HCT116 (cell line): ENCODE data around the gene DCST2. TPM values are rescaled to one million over a fixed set of nuclear protein-coding genes. Genes with fewer than 3 reads are reported as not detected.

Source experiments
- ATAC-seq: fragments of 200-7000 bp; cut with Tn5 transposase; 2 replicates; pipeline ENCODE4 v1.9.1; 2020; ENCODE audit warnings: mild to moderate bottlenecking, moderate library complexity
- BruUV-seq: library from RNA; stranded (reverse); fragments of 400-500 nt; replicated peaks from 2 replicates; lab custom pipeline; 2021; lab: Mats Ljungman, UMichigan
- CTCF ChIA-PET: fragments of 300-600 bp; sonication (Branson Sonifier 250); formaldehyde crosslinking; loops from one replicate; lab custom pipeline; 2021; ENCODE audit warnings: antibody characterized with exemption; lab: Charles Lee
- POLR2A ChIA-PET: fragments of 300-600, 350-600 bp; sonication (Branson Sonifier 250); formaldehyde crosslinking; loops from one replicate; lab custom pipeline; 2021; ENCODE audit warnings: antibody characterized with exemption; lab: Charles Lee
- RAD21 ChIA-PET, 2 experiments: fragments of 300-600 bp; sonication (Branson Sonifier 250); formaldehyde crosslinking; loops; one replicate each; lab custom pipeline; 2023; ENCODE audit warnings: low total read pairs in 2 of 2; ENCODE audit not compliant: uncharacterized antibody in 2 of 2, unreplicated experiment in 2 of 2, low non-redundant PET in 1 of 2; lab: Charles Lee
- DNase-seq: peaks from one replicate; pipeline ENCODE4 v3.0.0-alpha.2; 2010; ENCODE audit warnings: low read depth, low spot score
- H2AFZ ChIP-seq: fragments of 200-600 bp; shearing (Covaris generic), sonication (generic); 2 replicates; pipeline ENCODE4 v1.6.1; 2017; ENCODE audit warnings: low read depth, mixed run types, mixed read lengths, antibody characterized with exemption, low read length; ENCODE audit not compliant: poor library complexity, severe bottlenecking
- H3K27ac ChIP-seq: 2 replicates; pipeline ENCODE4 v1.5.1; 2012; ENCODE audit warnings: low read depth, low read length
- H3K27me3 ChIP-seq: fragments of 200-600 bp; sonication (generic); 2 replicates; pipeline ENCODE4 v1.6.1; 2016; ENCODE audit warnings: mixed run types, low read length, mixed read lengths; ENCODE audit not compliant: insufficient read depth
- H3K36me3 ChIP-seq, 2 experiments: fragments of 200-500 bp in 1 of 2; fragments of 200-600 bp in 1 of 2; sonication (Bioruptor generic) in 1 of 2; sonication (generic) in 1 of 2; 2 replicates each; pipeline versions ENCODE4 v1.5.1 to v1.6.1; 2014 to 2016; ENCODE audit warnings: low read length in 2 of 2, inconsistent platforms in 1 of 2, mixed read lengths in 1 of 2, mixed run types in 1 of 2; ENCODE audit not compliant: insufficient read depth in 2 of 2, control insufficient read depth in 1 of 2
- H3K4me1 ChIP-seq, 2 experiments: fragments of 200-600 bp in 1 of 2; sonication (generic) in 1 of 2; 2 replicates each; pipeline versions ENCODE4 v1.5.1 to v1.6.1; 2012 to 2017; ENCODE audit warnings: low read length in 2 of 2, inconsistent platforms in 1 of 2, mild to moderate bottlenecking in 1 of 2, mixed read lengths in 1 of 2, mixed run types in 1 of 2, moderate library complexity in 1 of 2; ENCODE audit not compliant: insufficient read depth in 2 of 2, control insufficient read depth in 1 of 2
- H3K4me2 ChIP-seq: fragments of 200-600 bp; sonication (generic); 2 replicates; pipeline ENCODE4 v1.6.1; 2017; ENCODE audit warnings: mixed run types, low read length, mixed read lengths
- H3K4me3 ChIP-seq, 2 experiments: fragments of 200-600 bp in 1 of 2; sonication (generic) in 1 of 2; replicated peaks in 1 of 2; 2 replicates each; pipeline ENCODE4 v1.5.1; 2011 to 2016; ENCODE audit warnings: low read length in 2 of 2, control low read depth in 1 of 2, low read depth in 1 of 2, mild to moderate bottlenecking in 1 of 2, mixed read lengths in 1 of 2, mixed run types in 1 of 2
- H3K79me2 ChIP-seq: fragments of 200-600 bp; sonication (generic); 2 replicates; pipeline ENCODE4 v1.6.1; 2017; ENCODE audit warnings: mild to moderate bottlenecking, mixed run types, low read length, moderate library complexity, mixed read lengths; ENCODE audit not compliant: insufficient read depth
- H3K9ac ChIP-seq: fragments of 200-600 bp; sonication (generic); 2 replicates; pipeline ENCODE4 v1.6.1; 2016; ENCODE audit warnings: low read length, mixed read lengths
- H3K9me2 ChIP-seq: fragments of 200-600 bp; sonication (generic), shearing (Covaris generic); 2 replicates; pipeline ENCODE4 v1.6.1; 2017; ENCODE audit warnings: mixed run types, mild to moderate bottlenecking, moderate library complexity; ENCODE audit not compliant: insufficient read depth
- H3K9me3 ChIP-seq, 2 experiments: fragments of 200-500 bp in 1 of 2; fragments of 200-600 bp in 1 of 2; sonication (Bioruptor generic) in 1 of 2; sonication (generic) in 1 of 2; 2 replicates each; pipeline ENCODE4 v1.6.1; 2014 to 2017; ENCODE audit warnings: low read length in 2 of 2, mixed read lengths in 2 of 2, inconsistent platforms in 1 of 2, low read depth in 1 of 2, mild to moderate bottlenecking in 1 of 2, mixed run types in 1 of 2, moderate library complexity in 1 of 2; ENCODE audit not compliant: control insufficient read depth in 1 of 2, insufficient read depth in 1 of 2
- H4K20me1 ChIP-seq: fragments of 200-600 bp; sonication (generic), shearing (Covaris generic); 2 replicates; pipeline ENCODE4 v1.6.1; 2017; ENCODE audit warnings: mixed run types, mild to moderate bottlenecking, moderate library complexity; ENCODE audit not compliant: insufficient read depth
- CBX3 ChIP-seq: IDR thresholded peaks from 2 replicates; pipeline ENCODE4 v1.6.1; 2012; ENCODE audit warnings: low read depth
- CEBPB ChIP-seq: IDR thresholded peaks from 2 replicates; pipeline ENCODE4 v1.6.1; 2012; ENCODE audit warnings: low read depth
- CTCF ChIP-seq, 3 experiments: fragments of 200-600 bp in 1 of 3; sonication (generic) in 1 of 3; IDR thresholded peaks in 2 of 3; conservative IDR thresholded peaks in 1 of 3; 2 replicates each; pipeline ENCODE4 v1.5.1; 2012 to 2017; ENCODE audit warnings: low read depth in 2 of 3, low read length in 2 of 3, antibody characterized with exemption in 1 of 3, borderline replicate concordance in 1 of 3, control low read depth in 1 of 3, mild to moderate bottlenecking in 1 of 3, mixed read lengths in 1 of 3, mixed run types in 1 of 3, moderate library complexity in 1 of 3; ENCODE audit not compliant: insufficient read depth in 1 of 3
- EGR1 ChIP-seq: IDR thresholded peaks from 2 replicates; pipeline ENCODE4 v1.6.1; 2012; ENCODE audit warnings: low read depth
- EZH2 ChIP-seq: fragments of 200-600 bp; sonication (generic); IDR thresholded peaks from 2 replicates; pipeline ENCODE4 v1.6.1; 2017; ENCODE audit warnings: antibody characterized with exemption, mixed run types
- EZH2phosphoT487 ChIP-seq: fragments of 200-600 bp; IDR thresholded peaks from 2 replicates; pipeline ENCODE4 v1.6.1; 2018; ENCODE audit warnings: antibody characterized with exemption, borderline replicate concordance
- FOSL1 ChIP-seq: IDR thresholded peaks from 2 replicates; pipeline ENCODE4 v1.6.1; 2012; ENCODE audit warnings: low read depth
- RAD21 ChIP-seq: IDR thresholded peaks from 2 replicates; pipeline ENCODE4 v1.6.1; 2012; ENCODE audit warnings: low read depth, mild to moderate bottlenecking
- SIN3A ChIP-seq: IDR thresholded peaks from 2 replicates; pipeline ENCODE4 v1.6.1; 2012; ENCODE audit warnings: low read depth
- SP1 ChIP-seq: IDR thresholded peaks from 2 replicates; pipeline ENCODE4 v1.6.1; 2012; ENCODE audit warnings: low read depth
- SRF ChIP-seq: IDR thresholded peaks from 2 replicates; pipeline ENCODE4 v1.6.1; 2012; ENCODE audit warnings: low read depth
- TCF7L2 ChIP-seq: IDR thresholded peaks from 2 replicates; pipeline ENCODE4 v1.7.0; 2011; ENCODE audit warnings: borderline replicate concordance, inconsistent platforms; ENCODE audit not compliant: insufficient read depth, insufficient read length; ENCODE audit errors: extremely low read depth
- ZFX ChIP-seq: fragments of 450-650 bp; IDR thresholded peaks from 2 replicates; pipeline ENCODE4 v1.6.1; 2017
- ZNF274 ChIP-seq: fragments of 200-500 bp; sonication (Bioruptor generic); IDR thresholded peaks from 2 replicates; pipeline ENCODE4 v1.6.1; 2014; ENCODE audit warnings: mild to moderate bottlenecking, low read depth, low read length, inconsistent platforms
- intact Hi-C: fragments of 100-400 bp; cut with micrococcal nuclease; formaldehyde crosslinking; loops from 2 replicates; pipeline ENCODE4 v1.10.0; 2022
- total RNA-seq: library from RNA; stranded (reverse); gene quantifications from one replicate; pipeline ENCODE4 v1.2.1, GENCODE V29; 2021; ENCODE audit not compliant: unreplicated experiment
- TF ChIP-seq, protein P1 (sequence below): IDR thresholded peaks from 2 replicates; pipeline ENCODE4 v1.6.1; 2012
- TF ChIP-seq, protein P2 (sequence below): IDR thresholded peaks from 2 replicates; pipeline ENCODE4 v1.6.1; 2012
- TF ChIP-seq, protein P3 (sequence below): IDR thresholded peaks from 2 replicates; pipeline ENCODE4 v1.6.1; 2012; ENCODE audit warnings: low read depth

Gene DCST2
- total RNA-seq, 1 experiment from 2014 or later = 2.0 TPM

- no peaks in the 10 kb centered on the region for H3K27me3 ChIP-seq
- no TSS peak for BruUV-seq
- H3K9me2 ChIP-seq = no peaks in the 10 kb centered on the region
- intact Hi-C loops = no loop called here
- ChIA-PET CTCF (no interaction called here), POLR2A (no interaction called here), RAD21 (no interaction called here)
- no peaks in the 10 kb centered on the region for H3K9me3 ChIP-seq
- DNase-seq (no peak), ATAC-seq (no peak)
- H3K79me2 ChIP-seq = no peaks in the 10 kb centered on the region
- no peak overlapping the region for H3K9ac ChIP-seq
- H2AFZ ChIP-seq = no peak overlapping the region
- H3K4me2 ChIP-seq = peak overlapping the region; percentile 99; the same call in 1 of the 2 replicates
- no peak overlapping the region for H3K27ac ChIP-seq
- TF ChIP-seq CBX3 (no peak), CTCF (IDR thresholded peaks at IDR 0.05 in 2 of 3, conservative IDR thresholded peaks at IDR 0.05 in 1 of 3; ENCODE audit: borderline replicate concordance in 1 of 3, insufficient read depth in 1 of 3, low read depth in 2 of 3, low read length in 2 of 3) (no peak), SIN3A (no peak), FOSL1 (no peak), SP1 (no peak), ZNF274 (no peak), EGR1 (no peak), TCF7L2 (no peak), EZH2 (no peak), EZH2phosphoT487 (no peak), ZFX (no peak), SRF (no peak), CEBPB (no peak), RAD21 (no peak)
- TF ChIP-seq, protein P1, sequence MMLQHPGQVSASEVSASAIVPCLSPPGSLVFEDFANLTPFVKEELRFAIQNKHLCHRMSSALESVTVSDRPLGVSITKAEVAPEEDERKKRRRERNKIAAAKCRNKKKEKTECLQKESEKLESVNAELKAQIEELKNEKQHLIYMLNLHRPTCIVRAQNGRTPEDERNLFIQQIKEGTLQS = no peak
- TF ChIP-seq, protein P2, sequence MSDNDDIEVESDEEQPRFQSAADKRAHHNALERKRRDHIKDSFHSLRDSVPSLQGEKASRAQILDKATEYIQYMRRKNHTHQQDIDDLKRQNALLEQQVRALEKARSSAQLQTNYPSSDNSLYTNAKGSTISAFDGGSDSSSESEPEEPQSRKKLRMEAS = no peak
- TF ChIP-seq, protein P3, sequence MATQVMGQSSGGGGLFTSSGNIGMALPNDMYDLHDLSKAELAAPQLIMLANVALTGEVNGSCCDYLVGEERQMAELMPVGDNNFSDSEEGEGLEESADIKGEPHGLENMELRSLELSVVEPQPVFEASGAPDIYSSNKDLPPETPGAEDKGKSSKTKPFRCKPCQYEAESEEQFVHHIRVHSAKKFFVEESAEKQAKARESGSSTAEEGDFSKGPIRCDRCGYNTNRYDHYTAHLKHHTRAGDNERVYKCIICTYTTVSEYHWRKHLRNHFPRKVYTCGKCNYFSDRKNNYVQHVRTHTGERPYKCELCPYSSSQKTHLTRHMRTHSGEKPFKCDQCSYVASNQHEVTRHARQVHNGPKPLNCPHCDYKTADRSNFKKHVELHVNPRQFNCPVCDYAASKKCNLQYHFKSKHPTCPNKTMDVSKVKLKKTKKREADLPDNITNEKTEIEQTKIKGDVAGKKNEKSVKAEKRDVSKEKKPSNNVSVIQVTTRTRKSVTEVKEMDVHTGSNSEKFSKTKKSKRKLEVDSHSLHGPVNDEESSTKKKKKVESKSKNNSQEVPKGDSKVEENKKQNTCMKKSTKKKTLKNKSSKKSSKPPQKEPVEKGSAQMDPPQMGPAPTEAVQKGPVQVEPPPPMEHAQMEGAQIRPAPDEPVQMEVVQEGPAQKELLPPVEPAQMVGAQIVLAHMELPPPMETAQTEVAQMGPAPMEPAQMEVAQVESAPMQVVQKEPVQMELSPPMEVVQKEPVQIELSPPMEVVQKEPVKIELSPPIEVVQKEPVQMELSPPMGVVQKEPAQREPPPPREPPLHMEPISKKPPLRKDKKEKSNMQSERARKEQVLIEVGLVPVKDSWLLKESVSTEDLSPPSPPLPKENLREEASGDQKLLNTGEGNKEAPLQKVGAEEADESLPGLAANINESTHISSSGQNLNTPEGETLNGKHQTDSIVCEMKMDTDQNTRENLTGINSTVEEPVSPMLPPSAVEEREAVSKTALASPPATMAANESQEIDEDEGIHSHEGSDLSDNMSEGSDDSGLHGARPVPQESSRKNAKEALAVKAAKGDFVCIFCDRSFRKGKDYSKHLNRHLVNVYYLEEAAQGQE = no peak
- H4K20me1 ChIP-seq = no peaks in the 10 kb centered on the region
- H3K4me3 ChIP-seq = no peak overlapping the region
- H3K4me1 ChIP-seq = peaks cover 13 to 40% of the 10 kb centered on the region in 2 experiments
- H3K36me3 ChIP-seq = no peaks in the 10 kb centered on the region
Measured at GRCh38 chr1:155077346-155077745, 43.8 kb upstream of the DCST2 start.
